Myocyte (in vitro differentiated cells): Measurements from ENCODE around the gene CKAP2L. TPM values are rescaled to one million over a fixed set of nuclear protein-coding genes. Genes with fewer than 3 reads are reported as not detected.
A peak's percentile ranks its signal among the peaks of the same experiment; 100 is the strongest.

Experiments used
- DNase-seq: peaks from one replicate; pipeline ENCODE4 v3.0.0-alpha.2; 2012; ENCODE audit warnings: low read depth
- total RNA-seq: library from RNA; depleted of rRNA; stranded (reverse); fragments of >200 nt; gene quantifications from 2 replicates; pipeline ENCODE4 v1.2.3, GENCODE V29; 2014

Gene CKAP2L
- total RNA-seq, 1 donor from 2014 or later = 0.05 TPM

DNA sequence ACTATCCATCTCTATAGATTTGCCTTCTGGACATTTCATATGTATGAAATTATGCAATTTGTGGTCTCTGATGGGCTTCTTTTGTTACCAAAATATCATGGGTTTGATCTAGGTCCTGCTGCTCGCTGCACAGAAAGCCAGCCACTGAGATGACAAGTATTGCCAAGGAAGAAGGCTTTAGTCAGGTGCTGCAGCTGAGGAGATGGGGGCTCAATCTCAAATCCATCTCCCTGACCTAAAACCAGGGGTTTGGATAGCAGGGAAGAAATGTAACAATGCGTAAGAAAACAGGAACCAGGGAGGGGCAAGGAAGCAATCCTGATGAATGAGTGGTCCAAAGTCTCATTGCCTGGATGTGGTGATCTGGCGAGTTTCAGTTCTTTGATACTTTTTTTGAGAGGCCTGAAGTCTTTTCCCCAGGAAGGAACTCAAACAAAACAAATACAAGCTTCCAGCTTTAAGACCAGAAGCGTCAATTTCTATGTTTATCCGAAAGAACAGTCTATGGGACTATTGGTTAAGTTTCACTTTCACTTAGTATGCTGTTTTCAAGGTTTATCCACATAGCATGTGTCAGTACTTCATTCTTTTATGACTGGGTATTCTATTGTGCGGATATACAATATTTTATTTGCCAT lies 3.4 kb upstream of the CKAP2L start:
- DNase-seq = no peak

DNA sequence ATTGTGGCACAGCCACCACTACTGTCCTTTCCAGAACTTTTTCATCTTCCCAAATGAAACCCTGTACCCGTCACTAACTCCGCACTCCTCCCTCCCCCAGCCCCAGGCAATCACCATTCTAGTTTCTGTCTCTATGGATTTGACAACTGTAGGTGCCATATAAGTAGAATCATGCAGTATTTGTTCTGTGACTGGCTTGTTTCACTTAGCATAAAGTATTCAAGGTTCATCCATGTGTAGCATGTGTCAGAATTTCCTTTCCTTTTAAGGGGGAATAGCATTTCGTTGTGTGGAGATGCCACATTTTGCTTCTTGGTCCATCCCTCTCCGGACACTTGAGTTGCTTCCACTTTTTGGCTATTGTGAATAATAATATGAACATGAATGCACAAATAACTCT lies 842 bp upstream of the CKAP2L start:
- no peak for DNase-seq

DNA sequence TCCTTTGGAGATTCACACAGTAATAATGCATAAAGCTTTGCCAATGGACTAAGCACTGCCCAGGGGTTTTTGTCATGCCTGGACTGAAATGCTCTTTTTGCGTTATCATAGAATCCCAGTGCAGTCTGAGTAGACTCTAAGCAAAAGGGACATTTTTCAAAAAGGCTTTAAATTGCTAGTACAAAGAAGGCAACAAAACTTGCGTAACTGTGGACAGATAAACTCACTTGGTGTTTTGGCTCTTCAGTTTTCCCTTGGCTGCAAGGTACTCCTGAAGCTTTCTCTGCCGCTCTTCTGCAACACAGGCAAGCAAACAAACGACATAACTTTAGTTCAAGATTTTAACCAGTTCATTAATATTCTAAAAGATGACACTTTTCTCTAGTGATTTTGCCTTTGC lies 2.1 kb downstream of the CKAP2L start:
- DNase-seq = no peak

DNA sequence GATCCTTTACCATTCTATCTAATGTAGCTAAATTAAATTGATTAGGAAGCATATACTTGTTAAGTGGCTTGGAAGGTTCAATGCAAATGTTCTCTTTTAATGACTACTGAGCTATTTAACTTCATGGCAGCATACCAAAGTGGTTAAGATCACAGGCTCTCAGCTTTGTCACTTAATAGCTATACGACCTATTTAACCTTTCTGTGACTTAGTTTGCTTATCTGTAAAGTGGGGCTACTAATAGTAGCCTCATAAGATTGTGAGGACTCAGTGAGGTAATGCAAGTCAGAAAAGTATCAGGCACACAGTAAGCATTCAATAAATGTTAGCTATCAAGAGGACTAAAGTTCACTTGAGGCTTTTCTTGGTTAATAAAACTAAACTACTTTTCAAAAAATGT lies 4.3 kb downstream of the CKAP2L start:
- DNase-seq = no peak

DNA sequence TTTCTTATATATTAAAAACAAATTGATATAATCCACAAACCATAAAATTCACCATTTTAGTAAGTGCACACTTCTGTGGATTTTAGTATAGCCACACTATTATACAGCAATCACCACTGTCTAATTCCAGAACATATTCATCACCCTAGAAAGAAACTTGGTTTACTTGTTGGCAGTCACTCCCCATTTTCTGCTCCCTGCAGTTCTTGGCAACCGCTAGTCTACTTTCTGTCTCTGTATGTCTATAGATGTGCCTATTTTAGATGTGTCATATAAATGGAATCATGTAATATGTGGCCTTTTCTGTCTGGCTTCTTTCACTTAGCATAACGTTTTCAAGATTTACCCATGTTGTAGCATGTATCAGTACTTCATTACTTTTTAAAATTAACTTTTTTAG lies 5.7 kb downstream of the CKAP2L start:
- DNase-seq = no peak

DNA sequence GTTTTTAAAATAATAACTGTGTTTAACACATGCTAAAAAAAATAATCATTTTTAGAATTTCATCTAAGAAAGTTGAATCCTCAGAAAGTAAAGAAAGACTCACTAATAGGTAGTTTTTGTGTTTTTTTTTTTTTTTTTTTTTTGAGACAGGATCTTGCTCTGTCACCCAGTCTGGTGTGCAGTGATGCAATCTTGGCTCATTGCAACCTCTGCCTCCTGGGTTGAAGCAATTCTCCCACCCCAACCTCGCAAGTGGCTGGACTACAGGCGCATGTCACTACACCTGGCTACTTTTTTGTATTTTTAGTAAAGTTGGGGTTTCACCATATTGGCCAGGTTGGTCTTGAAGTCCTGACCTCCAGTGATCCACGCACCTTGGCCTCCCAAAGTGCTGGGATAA lies 7.1 kb downstream of the CKAP2L start:
- no peak for DNase-seq

DNA sequence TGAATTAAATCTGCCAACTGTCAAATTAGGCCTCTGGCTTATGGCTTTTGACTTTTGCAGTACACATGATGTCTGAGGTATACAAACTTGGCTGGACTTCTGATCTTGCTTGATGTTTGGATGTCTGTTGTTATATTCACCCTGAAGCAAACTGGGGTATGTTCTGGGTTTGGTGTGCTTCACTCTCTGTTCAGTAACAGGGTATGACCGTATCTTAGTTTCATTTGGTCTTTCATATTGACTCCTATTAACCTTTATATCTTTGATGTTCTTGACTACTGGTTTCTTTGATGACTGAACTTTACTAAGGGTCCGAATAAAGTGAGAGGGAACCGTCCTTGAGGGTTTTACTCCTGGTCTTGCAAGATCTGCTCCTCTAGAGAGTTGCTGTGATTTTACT lies 8.2 kb downstream of the CKAP2L start:
- no peak for DNase-seq

DNA sequence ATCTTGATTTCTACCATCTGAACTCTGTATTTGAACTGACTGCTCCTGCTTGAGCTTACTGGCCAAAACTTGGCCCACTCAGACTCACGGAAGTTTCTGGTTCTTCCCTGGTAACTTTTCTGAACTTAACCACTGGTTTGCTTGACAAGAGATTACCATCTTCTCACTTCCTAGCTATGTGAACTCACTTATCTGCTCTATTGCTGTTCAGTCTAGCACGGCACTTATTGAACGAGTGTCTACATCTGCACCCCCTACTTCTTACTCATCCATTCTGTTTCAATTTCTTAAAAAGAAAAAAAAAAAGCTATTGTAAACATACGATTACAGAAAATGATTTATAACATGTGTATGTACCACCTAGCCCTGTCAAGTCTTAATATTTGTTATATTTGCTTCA lies 9.0 kb downstream of the CKAP2L start:
- DNase-seq = no peak

DNA sequence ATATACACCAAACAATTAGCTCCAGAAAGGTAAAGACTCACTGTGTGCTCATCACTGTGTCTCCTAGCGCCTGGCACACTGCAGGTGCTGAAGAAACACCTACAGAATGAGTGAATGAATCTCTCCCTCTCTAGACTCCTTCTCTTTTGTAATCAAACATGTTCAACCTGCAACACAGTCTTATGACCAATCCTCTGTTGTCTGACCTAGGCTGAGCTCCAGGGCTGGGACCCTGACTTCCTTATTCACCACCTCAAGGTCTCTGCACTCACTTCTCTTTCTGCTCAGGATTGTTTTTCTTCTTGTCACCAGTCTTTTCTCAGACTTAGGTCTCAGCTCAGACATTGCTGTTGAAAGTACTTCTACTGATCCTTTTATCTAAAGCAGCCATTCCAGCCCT lies 9.8 kb downstream of the CKAP2L start:
- DNase-seq = no peak

DNA sequence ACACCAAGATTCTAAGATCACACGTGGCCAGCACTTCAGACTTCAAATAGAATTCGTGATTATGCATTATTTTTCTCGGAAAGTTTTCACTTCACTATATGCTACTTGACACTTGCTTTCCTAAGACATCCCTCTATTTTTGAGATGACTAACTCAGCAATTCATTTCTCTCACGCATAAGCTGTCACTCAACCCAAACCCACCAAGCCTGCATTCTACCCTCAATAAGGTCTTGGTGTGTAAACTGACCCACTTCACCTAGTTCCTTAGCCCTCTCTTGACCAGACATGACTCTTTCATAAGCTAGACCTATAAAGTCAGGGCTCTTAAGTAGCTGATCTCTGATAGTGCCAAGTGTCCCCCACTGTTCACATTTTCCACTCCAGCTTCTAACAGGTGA lies 11.7 kb downstream of the CKAP2L start:
- DNase-seq = no peak

DNA sequence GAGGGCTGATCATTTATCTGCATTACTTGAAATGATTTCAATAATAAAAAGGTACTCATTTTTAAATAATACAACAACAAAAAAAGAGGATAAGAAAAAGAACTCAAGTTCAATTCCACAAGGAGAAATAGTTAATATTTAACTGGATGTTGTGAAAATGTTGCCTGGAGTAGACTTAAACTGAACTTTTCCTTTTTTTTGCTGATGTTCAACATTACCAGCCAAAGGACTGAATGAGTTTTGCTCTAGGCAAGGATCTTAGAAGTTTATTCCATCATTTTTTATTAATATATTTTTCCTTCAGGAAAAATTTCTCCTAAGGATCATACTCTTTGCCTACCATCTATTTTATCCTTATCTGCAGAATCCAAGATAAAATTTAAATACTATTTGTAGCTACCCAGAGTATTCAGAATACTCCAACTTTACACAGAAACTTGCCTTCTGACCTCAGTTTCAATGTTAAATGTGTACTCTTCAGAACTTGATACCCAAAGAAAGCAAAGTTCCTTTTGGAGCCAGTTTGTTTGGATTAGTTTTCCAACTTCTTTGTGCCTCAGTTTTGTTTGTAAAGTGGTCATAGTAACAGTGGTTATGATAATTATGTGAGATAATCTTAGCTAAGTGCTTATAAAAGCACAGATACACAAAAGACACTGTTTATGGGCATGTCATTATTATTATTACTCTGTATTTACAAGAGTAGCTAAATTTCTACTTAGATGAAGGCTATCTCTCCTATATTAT lies 12.8 kb downstream of the CKAP2L start:
- peak; percentile 9 for DNase-seq

DNA sequence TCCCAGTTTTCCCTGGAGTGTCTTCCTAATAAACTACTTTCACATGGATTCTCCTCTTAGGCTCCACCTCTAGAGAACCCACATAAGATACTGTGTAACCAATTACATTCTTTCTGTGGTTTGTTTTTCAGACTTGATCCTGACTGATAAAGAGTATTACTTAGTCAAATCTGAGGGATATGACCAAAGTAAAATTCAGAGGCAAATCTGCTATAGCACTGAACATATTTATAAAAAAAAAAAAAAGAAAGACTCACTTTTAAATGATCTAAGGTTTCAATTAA lies 13.9 kb downstream of the CKAP2L start:
- no peak for DNase-seq

DNA sequence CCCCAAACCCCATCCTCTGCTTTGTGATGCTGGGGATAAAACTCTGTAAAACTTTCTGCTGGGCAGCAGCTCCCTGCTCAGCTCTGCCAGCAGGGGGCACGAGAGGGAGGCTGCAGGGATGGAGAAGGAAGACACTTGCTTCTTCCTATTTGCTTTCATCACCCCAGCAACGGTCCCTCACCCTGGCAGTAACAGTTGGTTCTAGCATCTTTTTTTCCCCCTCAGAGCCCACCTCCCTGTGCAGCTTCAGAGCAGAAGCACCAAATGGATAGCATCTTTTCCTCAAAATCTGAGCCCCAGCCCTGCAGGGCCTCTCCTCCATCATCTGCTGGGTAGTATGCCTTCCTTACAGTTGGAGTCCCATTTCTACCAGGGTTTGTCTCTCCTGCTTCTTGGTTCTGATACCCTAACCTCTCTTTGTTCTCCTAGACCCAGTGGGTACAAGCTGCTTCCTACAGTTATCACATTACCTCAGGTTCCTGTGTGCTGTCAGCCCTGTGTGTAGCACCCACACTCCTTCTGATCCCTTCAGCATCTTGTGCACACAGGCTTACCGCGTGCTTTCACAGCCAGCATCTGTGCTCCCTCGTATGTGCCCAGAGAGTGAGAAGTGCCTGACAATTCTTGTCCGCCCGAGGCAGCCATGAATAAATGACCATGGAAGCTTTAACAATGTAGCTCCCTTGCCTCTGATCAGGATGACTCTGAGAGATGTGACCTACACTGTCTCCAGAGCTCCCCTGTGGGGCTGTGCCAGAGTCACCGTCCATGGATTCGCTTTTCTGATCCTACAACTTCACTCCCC lies 14.5 kb downstream of the CKAP2L start:
- peak; percentile 82 for DNase-seq

DNA sequence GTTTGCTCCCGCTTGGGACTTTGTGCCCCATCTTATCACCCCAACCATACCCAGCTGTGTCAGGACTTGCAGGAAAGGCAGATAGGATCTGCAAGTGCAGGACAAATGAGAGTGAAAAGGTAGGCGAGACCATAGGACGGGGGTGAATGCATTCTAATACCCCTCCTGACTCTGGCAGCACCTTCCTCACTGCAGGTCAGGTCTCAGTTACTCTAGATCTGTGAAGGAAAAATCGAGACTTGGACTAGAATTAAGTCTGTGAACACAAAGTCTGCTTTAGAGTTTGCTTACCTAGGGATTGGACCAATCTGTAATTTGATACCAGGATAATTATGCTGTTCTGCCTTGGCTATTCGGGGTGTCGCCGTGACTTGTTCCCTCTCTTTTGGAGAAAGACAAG lies 23.9 kb downstream of the CKAP2L start:
- no peak for DNase-seq

DNA sequence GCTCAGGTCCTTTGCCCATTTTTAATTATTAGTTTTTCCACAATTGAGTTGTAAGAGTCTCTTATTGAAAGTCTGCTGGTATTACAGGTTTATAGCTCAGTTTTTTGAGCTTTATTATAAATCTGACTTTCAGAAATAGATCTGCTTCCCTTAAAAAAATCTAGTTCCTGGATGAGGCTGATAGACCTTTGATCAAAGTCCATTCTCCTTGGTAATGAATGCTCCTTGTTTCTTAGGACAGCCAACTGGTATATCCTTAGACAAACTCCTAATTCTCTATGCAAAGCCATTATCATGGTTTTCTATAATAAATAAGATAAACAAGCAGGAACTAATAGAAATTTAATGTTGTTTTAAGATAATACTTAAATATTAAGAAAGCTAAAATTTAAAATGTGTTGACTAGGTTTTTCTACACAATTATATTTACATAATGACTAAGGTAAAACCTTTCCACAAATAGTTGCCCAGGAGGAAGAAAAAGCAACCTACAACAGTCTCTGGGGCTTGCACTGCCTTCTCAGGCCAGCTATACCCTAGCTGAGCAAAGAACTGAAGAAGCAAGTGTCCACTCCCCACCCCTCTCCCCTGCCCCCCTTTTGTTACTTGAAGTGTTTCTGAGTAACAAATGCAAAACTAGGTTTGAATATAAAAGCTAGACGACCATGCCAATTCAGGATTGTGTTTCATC lies 26.7 kb downstream of the CKAP2L start:
- no peak for DNase-seq

DNA sequence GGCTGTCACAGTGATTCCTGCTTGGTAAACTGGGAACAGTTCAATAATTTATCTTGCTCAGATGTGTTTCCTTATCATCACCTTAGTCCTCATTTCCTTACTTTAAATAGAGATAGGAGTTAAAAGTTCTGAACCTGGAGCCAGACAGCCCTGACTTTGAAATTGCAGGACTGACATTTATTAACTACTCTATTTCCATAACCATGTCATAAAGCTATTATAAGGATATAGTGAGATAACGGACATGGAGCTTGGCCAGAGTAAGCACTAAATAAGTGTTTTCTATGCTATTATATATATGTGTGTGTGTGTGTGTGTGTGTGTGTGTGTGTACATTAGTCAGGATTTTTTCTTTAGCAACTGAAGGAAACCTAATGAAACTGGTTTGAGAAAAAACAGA lies 30.5 kb downstream of the CKAP2L start:
- no peak for DNase-seq

DNA sequence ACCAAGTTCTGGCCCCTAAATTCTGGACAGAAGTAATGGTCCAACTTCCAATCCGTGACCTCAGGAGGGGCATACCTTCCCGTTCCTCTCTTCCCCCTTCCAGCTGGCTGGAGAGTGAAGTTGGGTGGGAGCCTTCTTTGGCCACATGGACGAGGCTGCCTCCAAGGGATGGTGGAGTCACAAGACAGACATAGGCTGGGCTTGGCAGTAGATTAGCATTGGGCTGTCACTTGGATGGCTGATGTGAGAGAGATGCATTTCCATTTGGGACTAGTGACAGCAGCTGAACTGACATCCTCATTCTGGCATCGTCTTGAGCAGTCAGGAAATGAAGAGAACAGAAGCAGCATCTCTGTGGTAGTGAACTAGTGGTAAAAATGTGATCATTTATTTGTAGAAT lies 31.0 kb downstream of the CKAP2L start:
- DNase-seq = no peak

DNA sequence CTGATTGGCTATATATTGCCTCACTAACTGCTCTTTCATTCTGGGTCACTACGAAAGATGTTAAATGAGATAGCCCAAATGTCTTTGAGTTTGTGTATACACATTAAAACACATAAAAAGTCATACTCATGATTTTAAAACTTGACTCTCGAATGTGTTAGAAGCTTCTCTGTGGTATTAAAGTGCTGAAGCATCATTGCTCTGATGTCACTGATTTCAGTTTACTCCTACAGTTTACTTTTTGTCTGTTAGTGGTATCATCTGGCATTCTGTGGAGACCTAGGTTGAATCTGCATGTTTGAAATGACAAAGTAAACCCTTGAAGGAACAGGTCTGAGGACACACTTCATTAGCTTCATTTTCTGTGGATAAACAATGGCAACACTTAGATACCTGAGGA lies 32.9 kb downstream of the CKAP2L start:
- no peak for DNase-seq

DNA sequence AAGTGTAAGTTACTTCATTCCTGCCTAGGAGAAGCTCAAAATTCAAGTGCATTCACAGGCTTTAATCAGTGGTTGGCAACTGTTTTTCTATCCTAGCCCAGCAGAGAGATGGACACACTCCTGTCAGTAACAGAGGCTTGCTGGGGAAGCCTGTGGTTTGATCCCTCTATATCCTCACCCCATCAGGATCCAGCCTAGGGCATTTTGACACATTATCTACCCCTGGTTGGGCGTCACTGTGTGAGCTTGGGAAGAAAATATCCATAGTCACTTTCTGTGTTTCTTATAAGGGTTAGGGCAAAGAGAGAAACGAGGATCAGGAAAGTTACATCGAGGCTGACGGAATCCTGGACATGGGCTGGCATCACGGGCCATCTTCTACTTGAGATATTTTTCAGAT lies 33.6 kb downstream of the CKAP2L start:
- no peak for DNase-seq

DNA sequence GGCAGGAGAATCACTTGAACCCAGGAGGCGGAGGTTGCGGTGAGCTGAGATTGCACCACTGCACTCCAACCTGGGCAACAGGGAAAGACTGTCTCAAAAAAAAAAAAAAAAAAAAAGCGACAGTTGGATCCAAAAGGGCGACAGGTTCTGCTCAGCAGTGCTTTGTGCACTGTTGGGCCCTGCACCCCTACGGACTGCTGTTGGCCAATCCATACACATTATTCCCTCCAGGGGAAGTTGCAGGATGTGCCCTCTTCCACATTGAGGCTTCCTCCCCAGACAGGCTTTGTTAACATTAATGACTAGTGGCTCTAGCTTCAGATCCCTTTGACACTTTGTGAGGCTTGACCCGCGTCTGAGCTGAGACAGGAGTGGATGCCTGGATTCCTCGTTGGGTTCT lies 34.2 kb downstream of the CKAP2L start:
- no peak for DNase-seq

DNA sequence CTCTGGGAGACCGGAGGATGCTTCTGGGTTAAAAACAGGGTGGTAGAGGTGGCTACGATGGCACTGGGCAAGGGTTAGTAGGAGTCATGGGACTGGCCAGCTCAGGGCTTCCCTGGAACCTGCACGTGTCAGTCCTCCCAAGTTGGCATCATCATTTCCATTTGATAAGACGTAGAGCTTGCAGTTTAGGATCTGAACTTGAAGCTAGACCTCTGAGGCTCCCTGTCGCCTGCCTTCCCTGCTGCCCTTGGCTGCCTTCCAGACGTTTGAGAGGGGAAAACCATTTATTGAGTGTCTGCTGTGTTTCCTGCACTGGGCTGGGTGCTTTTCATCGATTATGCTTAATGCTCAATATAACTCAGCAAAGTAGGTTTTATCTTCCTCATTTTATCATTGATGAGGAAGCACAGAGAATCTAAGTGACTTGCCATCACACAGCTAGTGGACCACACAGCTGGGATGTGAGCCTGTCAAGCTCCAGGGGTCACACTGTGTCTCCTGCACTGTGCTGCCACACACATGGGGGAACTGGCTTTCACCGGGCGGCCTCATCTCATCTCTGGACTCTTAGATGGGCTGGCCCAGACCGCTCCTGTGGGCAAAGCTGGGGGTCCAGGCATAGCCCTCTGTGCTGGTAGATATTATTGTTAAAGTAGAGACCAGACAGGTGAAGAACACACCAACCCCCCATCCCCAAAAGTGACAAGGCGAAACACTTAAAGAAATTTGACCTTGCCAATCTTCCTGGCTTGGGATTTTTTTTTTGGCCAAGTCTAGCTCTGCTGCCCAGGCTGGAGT lies 35.8 kb downstream of the CKAP2L start:
- no peak for DNase-seq
